ENCODE results near the gene MAP4K3. TPM values are rescaled to one million over a fixed set of nuclear protein-coding genes. Genes with fewer than 3 reads are reported as not detected.

Gene MAP4K3
- total RNA-seq, 2 donors from 2014 or later: 22.2 to 30.9 TPM

- H3K4me3 ChIP-seq: no peak overlapping the region
- TF ChIP-seq CTCF (IDR thresholded peaks at IDR 0.05): no peak
- H3K36me3 ChIP-seq: no peaks in the 10 kb centered on the region
- H3K27me3 ChIP-seq: no peaks in the 10 kb centered on the region
- intact Hi-C loops (cut with DNase I): no loop called here
- no peak overlapping the region for H3K9ac ChIP-seq (ENCODE audit: low read depth in 2 of 2, low read length in 2 of 2)
- H3K27ac ChIP-seq: no peak overlapping the region
- no peaks in the 10 kb centered on the region for H3K9me3 ChIP-seq
- H3K4me1 ChIP-seq: no peaks in the 10 kb centered on the region
- no peak for DNase-seq
These were observed 12.1 kb downstream of the MAP4K3 start for GRCh38 chr2:39424951-39425350.

- Histone ChIP-seq H3K9ac (ENCODE audit: low read depth in 2 of 2, low read length in 2 of 2) (no peak overlapping the region), H3K36me3 (no peaks in the 10 kb centered on the region), H3K27ac (no peak overlapping the region), H3K4me1 (no peaks in the 10 kb centered on the region), H3K9me3 (no peaks in the 10 kb centered on the region), H3K27me3 (no peaks in the 10 kb centered on the region), H3K4me3 (no peak overlapping the region)
- intact Hi-C loops (cut with DNase I): no loop called here
- TF ChIP-seq CTCF (IDR thresholded peaks at IDR 0.05): no peak
- no peak for DNase-seq
These were observed 14.4 kb downstream of the MAP4K3 start for GRCh38 chr2:39422700-39423099.

GRCh38 chr2:39421354-39421753 is 15.7 kb downstream of the MAP4K3 start:
- no peaks in the 10 kb centered on the region for H3K4me1 ChIP-seq
- no peaks in the 10 kb centered on the region for H3K27me3 ChIP-seq
- H3K9me3 ChIP-seq: no peaks in the 10 kb centered on the region
- no peak for DNase-seq
- no peak overlapping the region for H3K4me3 ChIP-seq
- no peak overlapping the region for H3K27ac ChIP-seq
- intact Hi-C loops (cut with DNase I): no loop called here
- H3K9ac ChIP-seq (ENCODE audit: low read depth in 2 of 2, low read length in 2 of 2): no peak overlapping the region
- no peaks in the 10 kb centered on the region for H3K36me3 ChIP-seq
- TF ChIP-seq CTCF (IDR thresholded peaks at IDR 0.05): no peak

GRCh38 chr2:39419282-39420223 is 17.5 kb downstream of the MAP4K3 start:
- Histone ChIP-seq H3K27ac (no peak overlapping the region), H3K4me1 (no peaks in the 10 kb centered on the region), H3K9ac (ENCODE audit: low read depth in 2 of 2, low read length in 2 of 2) (no peak overlapping the region), H3K4me3 (no peak overlapping the region), H3K27me3 (no peaks in the 10 kb centered on the region), H3K36me3 (no peaks in the 10 kb centered on the region), H3K9me3 (no peaks in the 10 kb centered on the region)
- TF ChIP-seq CTCF (IDR thresholded peaks at IDR 0.05): no peak
- intact Hi-C loops (cut with DNase I): no loop called here
- no peak for DNase-seq

GRCh38 chr2:39418491-39418890 is 18.6 kb downstream of the MAP4K3 start:
- intact Hi-C loops (cut with DNase I): no loop called here
- H3K9me3 ChIP-seq: no peaks in the 10 kb centered on the region
- no peaks in the 10 kb centered on the region for H3K4me1 ChIP-seq
- H3K4me3 ChIP-seq: no peak overlapping the region
- no peak for TF ChIP-seq CTCF (IDR thresholded peaks at IDR 0.05)
- H3K36me3 ChIP-seq: no peaks in the 10 kb centered on the region
- no peaks in the 10 kb centered on the region for H3K27me3 ChIP-seq
- DNase-seq: no peak
- H3K9ac ChIP-seq (ENCODE audit: low read depth in 2 of 2, low read length in 2 of 2): no peak overlapping the region
- H3K27ac ChIP-seq: no peak overlapping the region

Measured in colonic mucosa (tissue), 4 donors.